HG02759 (cell line): Measurements from ENCODE around the gene WDR74.
"Not testable (repeated sequence)": the region's sequence is repeated elsewhere in the genome, so short reads cannot be mapped to it uniquely, and the experiment has no call there.

Experiments used
- ATAC-seq: cut with Tn5 transposase; IDR thresholded peaks from one replicate; pipeline ENCODE4 v1.9.1; 2021; ENCODE audit warnings: mild to moderate bottlenecking, moderate library complexity; ENCODE audit not compliant: unreplicated experiment

Gene WDR74

GRCh38 chr11:62860835-62861563 is 21.6 kb upstream of the WDR74 start:
- no peak for ATAC-seq

DNA sequence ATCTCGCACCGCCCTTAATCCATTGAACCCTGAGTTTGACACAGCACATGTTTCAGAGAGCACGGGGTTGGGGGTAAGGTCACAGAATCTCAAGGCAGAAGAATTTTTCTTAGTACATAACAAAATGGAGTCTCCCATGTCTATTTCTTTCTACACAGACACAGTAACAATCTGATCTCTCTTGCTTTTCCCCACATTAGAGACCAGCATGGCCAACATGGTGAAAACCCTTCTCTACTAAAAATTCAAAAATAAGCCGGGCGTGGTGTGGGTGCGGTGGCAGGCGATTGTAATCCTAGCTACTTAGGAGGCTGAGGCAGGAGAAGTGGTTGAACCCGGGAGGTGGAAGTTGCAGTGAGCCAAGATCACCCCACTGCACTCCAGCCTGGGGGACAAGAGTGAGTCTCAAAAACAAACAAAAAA is 19.9 kb upstream of the WDR74 start:
- ATAC-seq: not testable (repeated sequence)

DNA sequence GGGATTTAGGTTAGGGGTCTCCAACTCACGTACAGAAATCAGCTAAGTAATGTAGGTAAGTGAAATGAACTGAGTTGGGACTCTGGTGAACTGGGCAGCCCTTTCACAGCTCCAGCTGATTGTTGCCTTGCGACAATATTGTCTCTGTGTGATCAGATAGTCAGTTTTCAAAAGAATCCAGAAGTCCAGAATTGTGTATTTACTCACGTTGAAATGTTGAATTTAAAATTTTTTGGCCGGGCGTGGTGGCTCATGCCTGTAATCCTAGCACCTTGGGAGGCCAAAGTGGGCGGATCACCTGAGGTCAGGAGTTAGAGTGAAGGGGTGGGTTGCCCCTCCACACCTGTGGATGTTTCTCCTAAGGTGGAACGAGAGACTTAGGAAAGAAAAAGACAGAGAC is 18.8 kb upstream of the WDR74 start:
- ATAC-seq: no peak

DNA sequence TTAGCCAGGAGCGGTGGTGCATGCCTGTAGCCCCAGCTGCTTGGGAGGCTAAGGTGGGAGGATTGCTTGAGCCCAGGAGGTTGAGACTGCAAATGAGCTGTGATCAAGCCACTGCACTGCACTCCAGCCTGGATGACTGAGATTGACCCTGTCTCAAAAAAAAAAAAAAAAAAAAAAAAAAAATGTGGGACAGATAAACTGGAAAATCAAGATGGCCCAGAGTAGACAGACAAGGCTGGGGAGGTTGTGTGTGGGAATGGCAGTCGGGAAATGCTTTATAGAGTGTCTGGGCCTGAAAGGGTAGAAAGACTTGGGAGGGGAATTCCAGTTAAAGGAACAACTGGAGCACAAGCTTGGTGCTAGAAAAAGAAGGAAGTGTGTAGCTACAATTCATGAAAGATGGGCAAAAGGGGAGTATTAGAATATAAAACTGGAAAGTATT is 18.2 kb upstream of the WDR74 start:
- ATAC-seq: no peak

GRCh38 chr11:62856333-62856895 is 17.0 kb upstream of the WDR74 start:
- no peak for ATAC-seq

GRCh38 chr11:62855571-62856332 is 16.4 kb upstream of the WDR74 start:
- ATAC-seq: peak; percentile 86

DNA sequence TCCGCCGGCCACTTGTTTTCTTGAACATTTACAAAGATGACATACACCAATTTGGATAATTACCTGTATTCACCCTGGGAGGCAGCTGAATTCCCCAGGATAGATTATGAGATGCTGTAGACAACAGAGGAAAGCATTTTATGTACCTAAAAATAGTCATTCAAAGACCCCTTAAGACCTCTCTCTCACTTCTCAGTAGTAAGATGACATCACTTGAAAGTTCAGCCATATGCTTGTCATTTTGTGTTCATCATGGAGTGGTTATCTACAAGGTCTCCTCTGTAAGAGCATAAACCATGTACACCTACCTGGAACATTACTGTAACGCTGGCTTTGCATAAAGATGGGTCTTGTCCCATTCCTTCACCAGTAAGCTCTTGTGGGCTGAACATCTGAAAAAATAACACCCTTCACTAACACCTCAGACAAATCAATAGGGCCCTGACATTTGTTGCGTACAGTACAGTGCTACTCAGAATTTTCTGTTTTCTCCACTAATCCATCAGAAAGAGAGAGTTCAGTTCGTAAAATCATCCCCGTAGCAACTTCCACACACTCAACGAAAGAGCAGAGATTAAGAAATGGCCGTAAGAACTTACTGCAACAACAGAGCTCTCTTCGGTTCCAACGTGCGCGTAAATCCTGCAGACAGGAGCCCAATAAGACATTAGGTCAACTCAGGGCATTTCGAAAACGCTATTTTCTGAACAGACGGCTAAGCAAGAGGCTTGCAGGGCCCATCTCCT is 15.6 kb upstream of the WDR74 start:
- ATAC-seq: no peak

DNA sequence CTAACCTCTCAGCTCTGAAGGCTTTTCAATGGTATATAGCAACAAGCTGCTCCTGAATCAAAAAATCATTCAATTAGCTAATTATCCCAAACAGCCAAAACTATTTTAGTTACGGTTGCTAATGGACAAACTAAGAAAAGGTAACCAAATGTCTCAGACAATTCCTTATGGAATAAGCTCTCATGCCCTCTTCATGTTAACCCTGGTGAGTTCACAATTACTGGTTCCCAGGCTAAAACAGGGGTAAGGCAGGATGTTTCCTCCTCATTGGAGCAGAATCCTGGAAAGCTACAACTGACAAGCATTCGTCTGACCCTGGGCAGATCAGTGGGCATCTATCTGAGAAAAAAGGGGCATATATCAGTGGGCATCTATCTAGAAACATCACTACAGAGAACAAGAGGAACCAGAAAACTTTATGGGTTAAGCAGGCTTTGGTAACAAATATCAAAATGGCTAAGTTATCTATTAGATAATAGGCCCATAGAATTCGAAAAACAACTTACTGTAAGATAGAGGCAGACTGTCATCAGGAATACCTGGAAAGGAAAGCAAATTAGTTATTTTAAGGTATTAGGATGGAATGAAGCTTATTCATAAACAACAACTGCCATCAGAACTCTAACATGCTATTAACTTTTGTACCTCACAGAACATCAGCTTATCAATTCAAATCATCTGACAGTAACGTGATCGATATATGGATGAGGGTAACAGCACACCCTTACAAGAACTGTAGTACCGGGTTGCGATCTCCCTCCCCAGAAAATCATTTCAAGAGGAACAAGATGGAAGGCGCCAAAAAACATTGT is 14.8 kb upstream of the WDR74 start:
- no peak for ATAC-seq

DNA sequence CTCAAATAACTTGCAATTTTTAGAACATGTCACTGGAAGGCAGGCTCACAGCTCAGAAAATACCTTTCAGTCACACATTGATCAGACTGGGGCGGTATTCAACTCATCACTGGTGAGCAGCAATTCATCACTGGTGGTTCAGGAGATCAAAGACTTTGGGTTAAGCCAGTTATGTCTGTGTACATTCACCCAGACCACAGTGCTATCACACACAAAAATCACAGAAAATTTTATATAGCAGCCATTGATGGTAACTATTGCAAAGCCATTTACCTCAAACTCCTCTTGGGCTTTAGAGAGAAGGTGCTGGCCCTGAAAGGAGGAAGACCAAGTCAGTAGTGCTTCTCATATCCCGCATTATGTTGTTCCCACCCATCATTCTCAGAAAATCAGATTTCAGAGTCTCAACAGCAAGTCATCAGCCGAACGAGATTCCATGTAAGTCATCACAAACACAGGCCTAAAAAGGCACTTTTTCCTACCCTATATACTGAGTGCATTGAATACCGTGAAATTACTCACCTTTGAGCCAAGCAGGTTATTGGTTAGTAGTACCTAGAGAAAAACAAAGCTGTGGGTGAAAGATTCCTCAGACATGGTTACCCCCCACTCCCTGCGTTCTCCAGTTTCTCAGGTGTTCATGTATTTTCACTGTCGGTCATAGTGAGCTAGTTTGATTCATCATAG is 14.0 kb upstream of the WDR74 start:
- ATAC-seq: no peak

DNA sequence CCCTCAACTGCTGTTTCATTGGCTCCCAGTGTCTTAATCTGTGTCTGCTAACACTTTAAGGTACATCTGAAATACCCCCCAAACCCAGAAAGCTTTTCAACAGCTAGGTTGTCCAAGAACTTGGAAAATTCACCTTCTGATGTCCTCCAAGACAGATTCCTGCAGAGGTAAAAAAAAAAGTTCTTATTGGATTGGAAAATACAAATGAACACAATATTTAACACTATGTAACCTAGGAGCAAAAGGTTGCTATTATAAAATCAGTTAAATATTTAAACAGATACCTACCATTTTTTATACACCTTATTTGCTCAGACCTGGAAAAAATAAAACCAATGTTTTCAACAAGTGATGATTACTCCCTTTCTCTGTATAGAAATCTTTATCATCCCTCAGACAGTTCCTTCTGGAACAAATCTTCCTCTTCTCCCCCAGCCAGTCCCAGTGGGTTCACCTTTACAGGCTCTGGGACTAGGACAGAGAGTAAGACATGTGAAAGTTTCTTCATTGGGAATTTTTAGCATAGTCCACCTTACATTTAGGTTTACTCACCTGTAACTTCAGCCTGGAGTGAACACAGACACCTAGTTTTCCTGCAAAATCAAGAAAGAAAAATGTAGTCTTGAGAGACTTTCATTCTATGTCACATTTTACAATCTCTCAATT is 13.3 kb upstream of the WDR74 start:
- ATAC-seq: no peak

DNA sequence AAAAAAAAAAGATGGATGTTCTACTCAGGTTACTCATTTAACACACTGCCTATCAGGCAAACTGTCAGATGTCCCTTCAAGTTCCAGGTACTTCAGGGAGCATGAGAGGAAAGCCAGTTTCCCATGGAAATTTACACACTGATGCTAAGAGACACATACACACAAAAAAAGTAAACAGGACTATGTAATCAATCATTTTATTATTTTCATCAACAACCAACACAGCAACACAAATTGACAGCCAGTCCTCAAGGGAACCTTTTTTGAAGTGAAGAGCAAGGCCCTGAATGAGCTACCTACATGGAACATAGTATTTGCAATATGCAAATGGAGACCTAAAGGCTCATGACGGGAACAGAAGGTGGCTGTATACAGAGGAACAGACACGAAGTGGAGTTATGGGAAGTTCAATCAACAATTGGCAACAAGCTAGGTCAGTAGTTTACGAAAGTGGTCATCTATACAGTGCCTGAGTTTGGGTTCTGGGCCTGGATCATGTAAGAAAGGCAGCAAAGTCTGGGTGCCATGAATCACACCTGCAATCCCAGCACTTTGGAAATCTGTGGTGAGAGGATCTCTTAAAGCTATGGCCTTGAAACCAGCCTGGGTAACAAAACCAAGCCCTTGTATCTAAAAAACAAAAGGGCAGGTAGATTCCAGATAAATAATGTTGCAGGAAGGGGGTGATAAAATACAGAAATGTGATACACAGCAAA is 12.6 kb upstream of the WDR74 start:
- no peak for ATAC-seq

DNA sequence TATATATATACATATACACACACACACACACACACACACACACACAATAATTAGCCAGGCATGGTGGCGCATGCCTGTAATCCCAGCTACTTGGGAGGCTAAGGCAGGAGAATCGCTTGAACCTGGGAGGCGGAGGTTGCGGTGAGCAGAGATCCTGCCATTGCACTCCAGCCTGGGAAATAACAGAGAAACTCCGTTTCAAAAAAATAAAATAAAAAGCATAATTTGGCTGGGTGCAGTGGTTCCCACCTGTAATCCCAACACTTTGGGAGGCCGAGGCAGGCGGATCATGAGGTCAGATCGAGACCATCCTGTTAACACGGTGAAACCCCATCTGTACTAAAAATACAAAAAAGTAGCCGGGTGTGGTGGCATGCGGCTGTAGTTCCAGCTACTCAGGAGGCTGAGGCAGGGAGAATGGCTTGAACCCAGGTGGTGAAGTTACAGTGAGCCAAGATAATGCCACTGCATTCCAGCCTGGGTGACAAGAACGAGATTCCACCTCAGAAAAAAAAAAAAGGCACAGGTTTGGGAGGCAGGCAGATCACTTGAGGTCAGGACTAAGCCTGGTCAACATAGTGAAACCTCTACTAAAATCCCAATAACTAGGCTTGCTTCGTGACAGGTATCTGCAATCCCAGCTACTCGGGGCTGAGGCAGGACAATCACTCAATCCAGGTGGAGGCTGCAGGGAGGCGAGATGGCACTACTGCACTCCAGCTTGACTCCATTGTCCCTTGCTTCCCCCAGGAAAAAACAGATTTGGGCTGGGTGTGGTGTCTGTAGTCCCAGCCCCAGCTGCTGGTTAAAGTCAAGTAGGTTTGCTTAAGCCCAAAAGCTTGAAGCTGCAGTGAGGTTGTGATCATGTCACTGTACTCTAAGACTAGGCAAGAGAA is 11.8 kb upstream of the WDR74 start:
- ATAC-seq: no peak

DNA sequence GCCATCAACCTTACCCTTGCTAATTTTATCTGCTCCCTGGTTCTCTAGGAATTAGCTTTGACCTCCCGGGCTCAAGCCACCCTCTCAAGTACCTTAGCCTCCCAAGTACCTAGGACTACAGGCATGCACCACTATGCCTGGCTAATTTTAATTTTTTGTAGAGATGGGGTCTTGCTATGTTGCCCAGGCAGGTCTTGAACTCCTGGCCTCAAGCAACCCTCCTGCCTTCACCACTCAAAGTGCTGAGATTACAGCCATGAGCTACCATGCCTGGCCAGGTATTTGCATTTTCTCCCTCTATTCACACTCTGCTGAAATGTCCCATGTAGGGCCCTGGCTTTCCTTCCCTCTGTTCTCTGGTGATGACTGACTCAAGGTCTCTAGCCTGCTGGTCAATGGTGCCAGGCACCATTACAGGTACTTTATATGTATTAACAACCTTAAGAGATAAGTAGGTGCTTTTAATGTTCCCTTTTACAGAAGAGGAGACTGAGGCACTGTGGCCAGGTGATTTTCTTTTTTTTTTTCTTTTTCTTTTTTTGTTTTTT is 8.5 kb upstream of the WDR74 start:
- no peak for ATAC-seq

DNA sequence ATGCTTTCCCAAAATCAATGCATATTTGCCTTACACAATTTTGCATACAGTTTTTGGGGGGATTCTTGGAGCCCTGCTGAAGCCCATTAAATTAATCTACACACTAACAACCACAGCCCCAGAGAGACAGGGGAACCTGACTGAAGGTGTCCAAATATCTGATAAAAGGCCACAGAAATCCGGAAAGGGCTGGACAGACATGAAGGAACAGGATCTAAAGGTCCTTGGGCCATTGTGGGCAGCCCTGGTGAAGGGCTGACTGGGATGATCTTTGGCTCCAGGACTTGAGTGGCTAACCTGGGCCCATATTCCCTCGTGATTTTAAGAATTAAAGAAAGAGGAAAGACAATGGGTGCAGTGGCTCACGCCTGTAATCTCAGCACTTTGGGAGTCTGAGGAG is 6.8 kb upstream of the WDR74 start:
- ATAC-seq: no peak

DNA sequence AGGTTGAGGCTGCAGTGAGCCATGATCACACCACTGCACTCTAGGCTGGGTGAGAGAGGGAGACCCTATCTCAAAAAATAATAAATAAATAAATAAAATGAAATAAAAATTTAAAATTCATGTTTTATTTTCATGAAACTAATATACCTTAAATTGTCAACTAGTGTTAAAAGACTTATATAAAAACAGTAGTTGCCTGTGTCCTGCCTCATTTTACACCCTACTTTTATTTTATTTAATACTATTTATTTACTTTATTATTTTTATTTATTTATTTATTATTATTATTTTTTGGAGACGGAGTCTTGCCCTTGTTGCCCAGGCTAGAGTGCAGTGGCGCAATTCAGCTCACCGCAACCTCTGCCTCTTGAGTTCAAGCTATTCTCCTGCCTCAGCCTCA is 4.8 kb upstream of the WDR74 start:
- ATAC-seq: no peak

DNA sequence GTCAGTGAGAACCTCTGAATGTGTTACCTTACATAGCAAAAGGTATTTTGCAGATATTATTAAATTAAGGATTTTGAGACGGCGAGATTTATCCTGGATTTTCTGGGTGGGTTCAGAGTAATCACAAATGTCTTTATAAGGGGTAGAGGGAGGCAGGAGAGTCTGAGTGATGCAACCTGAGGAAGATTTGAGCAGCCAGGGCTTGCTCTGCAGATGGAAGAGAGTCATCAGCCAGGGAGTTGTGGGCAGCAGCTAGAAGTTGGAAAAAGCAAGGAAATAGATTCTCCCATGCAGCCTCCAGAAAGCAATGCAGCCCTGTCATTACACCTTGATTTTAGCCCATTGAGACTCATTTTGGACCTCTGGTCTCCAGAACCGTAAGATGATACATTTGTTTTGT is 4.1 kb upstream of the WDR74 start:
- no peak for ATAC-seq

- not testable (repeated sequence) for ATAC-seq
Observed at GRCh38 chr11:62842891-62843290, 3.5 kb upstream of the WDR74 start.
